A549 (cell line): ENCODE data around the gene CEP290. TPM values are rescaled to one million over a fixed set of nuclear protein-coding genes. Genes with fewer than 3 reads are reported as not detected.
A peak's percentile ranks its signal among the peaks of the same experiment; 100 is the strongest.

ENCODE experiments used
- ATAC-seq, 2 experiments: fragments of 200-7000 bp in 1 of 2; fragments of >200 bp in 1 of 2; cut with Nextera tagmentation in 1 of 2; cut with Tn5 transposase in 1 of 2; 3 replicates each; pipeline versions ENCODE4 v1.8.0 to v1.9.1; 2018 to 2020; ENCODE audit warnings: mild to moderate bottlenecking in 1 of 2, moderate library complexity in 1 of 2
- CTCF ChIA-PET: fragments of 300-600 bp; sonication (Branson Sonifier 250); formaldehyde crosslinking; extraction: SDS; loops from one replicate; lab custom pipeline; 2021; ENCODE audit warnings: antibody characterized with exemption, inconsistent platforms; lab: Yijun Ruan, JAX
- POLR2A ChIA-PET: fragments of 350-600 bp; formaldehyde crosslinking; extraction: SDS; loops from one replicate; lab custom pipeline; 2021; ENCODE audit warnings: antibody characterized with exemption, inconsistent platforms; lab: Yijun Ruan, JAX
- DNase-seq, 2 experiments: peaks; one replicate each; pipeline versions ENCODE4 v3.0.0 to v3.0.0-alpha.2; 2011 to 2016; ENCODE audit warnings: low read depth in 1 of 2, low spot score in 1 of 2
- FAIRE-seq: peaks from 2 replicates; lab custom pipeline; 2011; peaks lifted over from hg19 to GRCh38; lab: Jason Lieb, UNC
- H3K27ac ChIP-seq, 2 experiments: fragments of >200 bp; sonication (Bioruptor Twin); formaldehyde crosslinking; 3 replicates each; pipeline ENCODE4 v1.5.1; 2016 to 2017
- H3K4me1 ChIP-seq: fragments of >200 bp; sonication (Bioruptor Twin); formaldehyde crosslinking; 3 replicates; pipeline ENCODE4 v1.6.1; 2016
- H3K4me2 ChIP-seq: fragments of >200 bp; sonication (Bioruptor Twin); formaldehyde crosslinking; 3 replicates; pipeline ENCODE4 v1.6.1; 2016
- H3K4me3 ChIP-seq: fragments of >200 bp; sonication (Bioruptor Twin); formaldehyde crosslinking; 3 replicates; pipeline ENCODE4 v1.5.1; 2016
- H3K9me3 ChIP-seq: fragments of >200 bp; sonication (Bioruptor Twin); formaldehyde crosslinking; 3 replicates; pipeline ENCODE4 v1.6.1; 2016
- BCL3 ChIP-seq: fragments of >200 bp; sonication (Bioruptor Twin); formaldehyde crosslinking; IDR thresholded peaks from 3 replicates; pipeline ENCODE4 v1.6.1; 2016
- CBX2 ChIP-seq: fragments of 200-600 bp; sonication (generic); IDR thresholded peaks from 2 replicates; pipeline ENCODE4 v1.6.1; 2016; ENCODE audit warnings: low read depth, mild to moderate bottlenecking, borderline replicate concordance
- CBX8 ChIP-seq: fragments of 200-600 bp; sonication (generic); IDR thresholded peaks from 2 replicates; pipeline ENCODE4 v1.6.1; 2016
- E2F6 ChIP-seq: IDR thresholded peaks from 2 replicates; pipeline ENCODE4 v1.6.1; 2012; ENCODE audit warnings: low read depth, borderline replicate concordance
- EHF ChIP-seq: fragments of 250-450 bp; sonication (Bioruptor Pico); IDR thresholded peaks from 2 replicates; pipeline ENCODE4 v1.5.0; 2020; ENCODE audit warnings: mild to moderate bottlenecking
- ESRRA ChIP-seq: fragments of 150-350 bp; IDR thresholded peaks from 2 replicates; pipeline ENCODE4 v1.6.1; 2014; ENCODE audit warnings: mild to moderate bottlenecking, low read length, borderline replicate concordance
- FOSB ChIP-seq: fragments of 250-450 bp; sonication (Bioruptor Pico); IDR thresholded peaks from 2 replicates; pipeline ENCODE4 v1.5.0; 2020; ENCODE audit warnings: mild to moderate bottlenecking, moderate library complexity
- GATA3 ChIP-seq: IDR thresholded peaks from 2 replicates; pipeline ENCODE4 v1.6.1; 2012; ENCODE audit warnings: borderline replicate concordance
- HDAC2 ChIP-seq: fragments of 200-600 bp; sonication (generic); IDR thresholded peaks from 2 replicates; pipeline ENCODE4 v1.6.1; 2016
- HES2 ChIP-seq: fragments of >200 bp; sonication (Bioruptor Twin); formaldehyde crosslinking; IDR thresholded peaks from 2 replicates; pipeline ENCODE4 v1.6.1; 2016
- HOXB13 ChIP-seq: fragments of 250-450 bp; sonication (Bioruptor Pico); IDR thresholded peaks from 2 replicates; pipeline ENCODE4 v1.5.0; 2020; ENCODE audit warnings: low read depth, mild to moderate bottlenecking, moderate library complexity
- HOXB5 ChIP-seq: fragments of 250-450 bp; sonication (Bioruptor Pico); IDR thresholded peaks from 2 replicates; pipeline ENCODE4 v1.5.0; 2020; ENCODE audit warnings: mild to moderate bottlenecking, moderate library complexity
- JUN ChIP-seq, 2 experiments: fragments of >200 bp; sonication (Bioruptor Twin); formaldehyde crosslinking; IDR thresholded peaks; 2 replicates in 1 of 2; 3 replicates in 1 of 2; pipeline ENCODE4 v1.6.1; 2016 to 2017
- JUNB ChIP-seq: fragments of >200 bp; sonication (Bioruptor Twin); formaldehyde crosslinking; IDR thresholded peaks from 2 replicates; pipeline ENCODE4 v1.6.1; 2016
- MAFK ChIP-seq: fragments of 450-650 bp; IDR thresholded peaks from 2 replicates; pipeline ENCODE4 v1.6.1; 2014; ENCODE audit not compliant: partially characterized antibody
- MAX ChIP-seq: IDR thresholded peaks from 2 replicates; pipeline ENCODE4 v1.6.1; 2012
- MYC ChIP-seq: IDR thresholded peaks from 2 replicates; pipeline ENCODE4 v1.6.1; 2012; ENCODE audit warnings: mild to moderate bottlenecking, inconsistent platforms, low read length, improper control_type of control experiment, borderline replicate concordance
- NFE2L2 ChIP-seq: fragments of 150-350 bp; conservative IDR thresholded peaks from 2 replicates; pipeline ENCODE4 v1.6.1; 2014; ENCODE audit warnings: low read length
- NR3C1 ChIP-seq: fragments of >200 bp; sonication (Bioruptor Twin); formaldehyde crosslinking; IDR thresholded peaks from 3 replicates; pipeline ENCODE4 v1.6.1; 2017
- POLR2A ChIP-seq: IDR thresholded peaks from 2 replicates; pipeline ENCODE4 v1.6.1; 2012; ENCODE audit warnings: mild to moderate bottlenecking, low read length
- RARB ChIP-seq: fragments of 250-450 bp; sonication (Bioruptor Pico); IDR thresholded peaks from 2 replicates; pipeline ENCODE4 v1.8.0; 2021; ENCODE audit warnings: mild to moderate bottlenecking, moderate library complexity
- RCOR1 ChIP-seq: fragments of 150-350 bp; IDR thresholded peaks from 2 replicates; pipeline ENCODE4 v1.6.1; 2014; ENCODE audit warnings: antibody characterized with exemption, low read length, low read depth
- SMC3 ChIP-seq: fragments of >200 bp; sonication (Bioruptor Twin); formaldehyde crosslinking; IDR thresholded peaks from 3 replicates; pipeline ENCODE4 v1.6.1; 2018; ENCODE audit warnings: inconsistent platforms
- ZC3H11A ChIP-seq: fragments of 450-650 bp; IDR thresholded peaks from 2 replicates; pipeline ENCODE4 v1.6.1; 2014; ENCODE audit warnings: antibody characterized with exemption, mild to moderate bottlenecking
- ZFP36 ChIP-seq: fragments of 450-650 bp; IDR thresholded peaks from 2 replicates; pipeline ENCODE4 v1.6.1; 2014; ENCODE audit warnings: borderline replicate concordance; ENCODE audit not compliant: partially characterized antibody
- ZSCAN20 ChIP-seq: fragments of 250-450 bp; sonication (Bioruptor Pico); IDR thresholded peaks from 2 replicates; pipeline ENCODE4 v1.8.0; 2022; ENCODE audit warnings: mild to moderate bottlenecking, moderate library complexity
- WGBS: methylation state at CpG from one replicate; pipeline ENCODE4 v1.1.6; 2017; ENCODE audit errors: missing lambda C conversion rate; 5-methylcytosine and 5-hydroxymethylcytosine counted together
- polyA plus RNA-seq, 4 experiments: library from polyadenylated mRNA; depleted of rRNA in 3 of 4; stranded (reverse); fragments of >200 nt; fragmentation: RNase III in 1 of 4; extraction: RNeasy Plus Mini Kit Qiagen cat#74134 plus additional on column Dnase treatment in 1 of 4; gene quantifications; 2 replicates in 3 of 4; 3 replicates in 1 of 4; pipeline ENCODE4 v1.2.3, GENCODE V29; 2011 to 2017
- TF ChIP-seq, protein P1 (sequence below): IDR thresholded peaks from 2 replicates; pipeline ENCODE4 v1.6.1; 2012

The CEP290 gene
- polyA plus RNA-seq, 2 of the 4 experiments (the other 2 are of a cell fraction), result 6.7 to 23.1 TPM

DNA sequence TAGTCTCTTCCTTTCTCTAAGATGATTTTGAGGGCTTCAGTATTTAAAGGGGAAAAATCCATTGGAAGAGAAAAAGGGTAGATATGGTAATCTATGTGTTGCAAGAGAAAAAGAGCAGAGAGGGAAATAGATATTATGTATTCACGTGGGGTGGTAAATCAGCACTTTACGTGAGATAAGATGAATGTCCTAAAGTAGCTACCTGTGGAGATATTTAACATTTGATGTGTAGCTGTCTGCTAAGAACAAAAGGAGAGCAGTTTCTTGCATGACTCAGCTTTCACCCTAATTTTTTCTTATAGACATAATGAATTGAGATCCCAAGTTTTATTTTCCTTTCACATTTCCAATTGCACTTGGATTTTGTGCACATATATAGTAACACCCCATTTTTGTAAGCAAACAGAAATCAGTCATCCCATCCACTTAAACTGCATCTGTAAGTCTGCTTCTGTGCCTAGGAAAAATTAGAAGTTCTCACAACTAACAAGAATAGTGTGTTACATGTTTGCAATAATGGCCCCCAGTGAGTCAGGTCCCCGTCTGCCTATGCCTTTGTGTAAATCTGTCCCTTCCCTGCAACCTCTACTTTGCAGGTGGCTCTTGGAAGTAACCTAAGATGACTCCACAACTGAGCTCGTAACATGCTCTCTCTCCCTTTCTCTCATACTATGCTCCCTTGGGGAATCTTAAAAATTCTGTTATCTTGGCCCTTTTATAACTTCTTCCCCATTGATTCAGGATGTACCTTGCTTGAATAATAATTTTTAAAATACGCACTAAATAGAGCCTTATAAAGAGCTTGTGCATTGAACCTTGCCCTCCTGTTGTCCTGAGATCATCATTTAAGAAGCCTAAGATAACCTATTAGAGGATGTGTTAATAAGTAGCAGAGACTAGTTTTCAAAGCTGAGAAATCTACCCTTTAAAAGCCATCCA lies 3.9 kb upstream of the CEP290 start:
- ATAC-seq (no peak), DNase-seq (no peak), FAIRE-seq (no peak)
- Histone ChIP-seq H3K27ac (no peak overlapping the region), H3K4me3 (no peak overlapping the region), H3K9me3 (no peaks in the 10 kb centered on the region), H3K4me2 (peak overlapping the region; percentile 6; the same call in 1 of the 3 replicates), H3K4me1 (peaks cover 23% of the 10 kb centered on the region)
- CTCF ChIA-PET, result interaction anchor here (0.7 to 1.9 kb wide), 3 partner anchors 9 to 848 kb away, joined by 3 to 7 read pairs (median 4); no protein-coding TSS in a partner anchor
- POLR2A ChIA-PET, result no interaction called here
- WGBS, result 83% methylated on average over 5 of the region's 5 CpGs
- TF ChIP-seq E2F6 (no peak), CBX8 (no peak), HES2 (no peak), HOXB13 (no peak), FOSB (CRISPR knock-in tag) (no peak)

- peak; percentile 49 for FAIRE-seq
- Histone ChIP-seq H3K4me1 (peaks cover 28% of the 10 kb centered on the region), H3K27ac (no peak overlapping the region), H3K4me3 (no peak overlapping the region), H3K9me3 (no peaks in the 10 kb centered on the region), H3K4me2 (no peak overlapping the region)
- POLR2A ChIA-PET, result interaction anchor here (0.5 kb wide), 1 partner anchor 11 kb away, joined by 3 read pairs; no protein-coding TSS in a partner anchor
- CTCF ChIA-PET, result interaction anchor here (0.7 to 1.9 kb wide), 3 partner anchors 10 to 849 kb away, joined by 3 to 7 read pairs (median 4); no protein-coding TSS in a partner anchor
- 94% methylated on average over 3 of the region's 3 CpGs for WGBS
- no peak for DNase-seq
- TF ChIP-seq JUN (IDR thresholded peaks at IDR 0.05) (no peak), MYC (no peak), GATA3 (no peak), NR3C1 (no peak), SMC3 (no peak), BCL3 (no peak), CBX8 (no peak), ZSCAN20 (no peak), CBX2 (no peak), HDAC2 (no peak), RARB (CRISPR knock-in tag) (no peak), MAX (no peak), JUNB (no peak)
- TF ChIP-seq, protein P1, sequence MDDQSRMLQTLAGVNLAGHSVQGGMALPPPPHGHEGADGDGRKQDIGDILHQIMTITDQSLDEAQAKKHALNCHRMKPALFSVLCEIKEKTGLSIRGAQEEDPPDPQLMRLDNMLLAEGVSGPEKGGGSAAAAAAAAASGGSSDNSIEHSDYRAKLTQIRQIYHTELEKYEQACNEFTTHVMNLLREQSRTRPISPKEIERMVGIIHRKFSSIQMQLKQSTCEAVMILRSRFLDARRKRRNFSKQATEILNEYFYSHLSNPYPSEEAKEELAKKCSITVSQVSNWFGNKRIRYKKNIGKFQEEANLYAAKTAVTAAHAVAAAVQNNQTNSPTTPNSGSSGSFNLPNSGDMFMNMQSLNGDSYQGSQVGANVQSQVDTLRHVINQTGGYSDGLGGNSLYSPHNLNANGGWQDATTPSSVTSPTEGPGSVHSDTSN, result no peak
- ATAC-seq, result no peak
These were observed 2.9 kb upstream of the CEP290 start for GRCh38 chr12:88144546-88145468.

- ATAC-seq (no peak), FAIRE-seq (no peak), DNase-seq (no peak)
- Histone ChIP-seq H3K27ac (no peak overlapping the region), H3K4me1 (peaks cover 28% of the 10 kb centered on the region), H3K4me3 (no peak overlapping the region), H3K9me3 (no peaks in the 10 kb centered on the region), H3K4me2 (peak overlapping the region; percentile 81; the same call in 2 of the 3 replicates)
- CTCF ChIA-PET, result no interaction called here
- 97% methylated on average over 5 of the region's 5 CpGs for WGBS
- POLR2A ChIA-PET, result no interaction called here
- TF ChIP-seq ZC3H11A, result no peak
- no peak for TF ChIP-seq ESRRA
- TF ChIP-seq ZFP36, result no peak
- TF ChIP-seq EHF, result no peak
- TF ChIP-seq BCL3, result no peak
- TF ChIP-seq RCOR1, result no peak
- no peak for TF ChIP-seq NFE2L2
- TF ChIP-seq MAFK, result no peak
- TF ChIP-seq HOXB5 (CRISPR knock-in tag), result no peak
- no peak for TF ChIP-seq MAX
- no peak for TF ChIP-seq E2F6
- no peak for TF ChIP-seq POLR2A
These were observed 2.1 kb upstream of the CEP290 start for GRCh38 chr12:88144037-88144436.
